MM.1S (cell line): ENCODE measurements around the gene CABP5.
"Not testable (repeated sequence)": the region's sequence is repeated elsewhere in the genome, so short reads cannot be mapped to it uniquely, and the experiment has no call there.

Experiments
- DNase-seq: peaks from one replicate; pipeline ENCODE4 v3.0.0-alpha.2; 2015
- H2AFZ ChIP-seq: fragments of 300-600 bp; sonication (generic); 2 replicates; pipeline ENCODE4 v1.6.0; 2016; ENCODE audit warnings: antibody characterized with exemption, low read length
- H3F3A ChIP-seq: fragments of 300-600 bp; sonication (generic); 2 replicates; pipeline ENCODE4 v1.6.1; 2016; ENCODE audit warnings: mild to moderate bottlenecking, antibody characterized with exemption, low read length, moderate library complexity, mixed read lengths; ENCODE audit not compliant: insufficient read depth
- H3K27ac ChIP-seq: fragments of 300-600 bp; sonication (generic); 2 replicates; pipeline ENCODE4 v1.5.1; 2016; ENCODE audit warnings: mild to moderate bottlenecking, low read length
- H3K27me3 ChIP-seq: fragments of 300-600 bp; sonication (generic); replicated peaks from 2 replicates; pipeline ENCODE4 v1.6.0; 2016; ENCODE audit warnings: low read length; ENCODE audit not compliant: insufficient read depth
- H3K36me3 ChIP-seq: fragments of 300-600 bp; sonication (generic); replicated peaks from 2 replicates; pipeline ENCODE4 v1.6.1; 2016; ENCODE audit warnings: mild to moderate bottlenecking, low read length, mixed read lengths; ENCODE audit not compliant: insufficient read depth
- H3K4me1 ChIP-seq: fragments of 300-600 bp; sonication (generic); 2 replicates; pipeline ENCODE4 v1.6.1; 2016; ENCODE audit warnings: low read length, mixed read lengths
- H3K4me2 ChIP-seq: fragments of 300-600 bp; sonication (generic); 2 replicates; pipeline ENCODE4 v1.6.0; 2016; ENCODE audit warnings: low read depth, low read length
- H3K4me3 ChIP-seq: fragments of 300-600 bp; sonication (generic); 2 replicates; pipeline ENCODE4 v1.5.1; 2016; ENCODE audit warnings: low read length, mixed read lengths
- H3K79me2 ChIP-seq: fragments of 300-600 bp; sonication (generic); 2 replicates; pipeline ENCODE4 v1.6.1; 2016; ENCODE audit warnings: mixed run types, low read length, mixed read lengths
- H3K9ac ChIP-seq: fragments of 300-600 bp; sonication (generic); 2 replicates; pipeline ENCODE4 v1.6.1; 2016; ENCODE audit warnings: low read length, mixed read lengths
- H3K9me2 ChIP-seq: fragments of 300-600 bp; sonication (generic); replicated peaks from 2 replicates; pipeline ENCODE4 v1.6.1; 2016; ENCODE audit warnings: mild to moderate bottlenecking, low read length, mixed read lengths; ENCODE audit not compliant: insufficient read depth
- H3K9me3 ChIP-seq: fragments of 300-600 bp; sonication (generic); replicated peaks from 2 replicates; pipeline ENCODE4 v1.6.1; 2016; ENCODE audit warnings: mild to moderate bottlenecking, low read length, mixed read lengths; ENCODE audit not compliant: insufficient read depth
- H4K20me1 ChIP-seq: fragments of 300-600 bp; sonication (generic); 2 replicates; pipeline ENCODE4 v1.6.1; 2016; ENCODE audit warnings: mild to moderate bottlenecking, low read length, moderate library complexity, mixed read lengths; ENCODE audit not compliant: insufficient read depth
- CTCF ChIP-seq: fragments of 300-600 bp; sonication (generic); IDR thresholded peaks from 2 replicates; pipeline ENCODE4 v1.5.1; 2016; ENCODE audit warnings: antibody characterized with exemption, low read length, mixed read lengths
- EZH2 ChIP-seq: fragments of 300-600 bp; sonication (generic); optimal IDR thresholded peaks from 2 replicates; pipeline ENCODE3; 2017; ENCODE audit warnings: low read depth, mild to moderate bottlenecking, antibody characterized with exemption, low read length, mixed read lengths
- EZH2phosphoT487 ChIP-seq: fragments of 300-600 bp; sonication (generic); IDR thresholded peaks from 2 replicates; pipeline ENCODE4 v1.6.1; 2018; ENCODE audit warnings: antibody characterized with exemption, low read length

CABP5 gene

GRCh38 chr19:48043675-48044258, at the start of gene CABP5:
Gene CABP5 (minus strand): TSS chr19:48044079. CDS start chr19:48043922, 157 bp downstream.
- peaks cover 76% of the 10 kb centered on the region for H3K27me3 ChIP-seq
- no peaks in the 10 kb centered on the region; the same call in 1 of the 2 replicates for H4K20me1 ChIP-seq
- no peak within 1 kb of the TSS for H3K27ac ChIP-seq
- H3K4me2 ChIP-seq: no peak within 1 kb of the TSS
- TF ChIP-seq CTCF (no peak), EZH2phosphoT487 (no peak), EZH2 (no peak)
- no peak within 1 kb of the TSS for H3K4me3 ChIP-seq
- no peak within 1 kb of the TSS for H3K9ac ChIP-seq
- H3K9me3 ChIP-seq: no peaks in the 10 kb centered on the region
- no peak within 1 kb of the TSS for H2AFZ ChIP-seq
- H3K36me3 ChIP-seq: no peaks in the 10 kb centered on the region
- no peaks in the 10 kb centered on the region for H3F3A ChIP-seq
- DNase-seq: no peak
- no peaks in the 10 kb centered on the region for H3K9me2 ChIP-seq
- H3K79me2 ChIP-seq: no peaks in the 10 kb centered on the region
- H3K4me1 ChIP-seq: no peaks in the 10 kb centered on the region

GRCh38 chr19:48091111-48091718, 47.3 kb upstream of the CABP5 start:
- not testable (repeated sequence) for H3K9ac ChIP-seq

GRCh38 chr19:48090281-48090802, 46.5 kb upstream of the CABP5 start:
- no peaks in the 10 kb centered on the region for H4K20me1 ChIP-seq
- H3K4me2 ChIP-seq: no peak overlapping the region
- no peaks in the 10 kb centered on the region for H3K79me2 ChIP-seq
- H3K9me3 ChIP-seq: no peaks in the 10 kb centered on the region
- no peaks in the 10 kb centered on the region for H3K36me3 ChIP-seq
- H3K27me3 ChIP-seq: peaks cover 22% of the 10 kb centered on the region
- H3F3A ChIP-seq: no peaks in the 10 kb centered on the region
- H2AFZ ChIP-seq: no peak overlapping the region
- DNase-seq: no peak
- no peak overlapping the region for H3K9ac ChIP-seq
- no peak overlapping the region for H3K4me3 ChIP-seq
- no peak for TF ChIP-seq EZH2phosphoT487
- no peak for TF ChIP-seq CTCF
- TF ChIP-seq EZH2: no peak
- H3K9me2 ChIP-seq: no peaks in the 10 kb centered on the region
- no peak overlapping the region for H3K27ac ChIP-seq
- H3K4me1 ChIP-seq: no peaks in the 10 kb centered on the region

More at GRCh38 chr19:48091111-48091718, 47.3 kb upstream of the CABP5 start:
- DNase-seq, H3K79me2 ChIP-seq, H3K9me2 ChIP-seq, H3K4me3 ChIP-seq, H2AFZ ChIP-seq, H4K20me1 ChIP-seq, H3K36me3 ChIP-seq, H3K4me1 ChIP-seq, H3K27ac ChIP-seq, H3K9me3 ChIP-seq, H3K4me2 ChIP-seq, H3F3A ChIP-seq: not testable (repeated sequence)
- peaks cover 25% of the 10 kb centered on the region for H3K27me3 ChIP-seq

GRCh38 chr19:48088991-48089390, 45.1 kb upstream of the CABP5 start:
- not testable (repeated sequence) for DNase-seq, H3K9me2 ChIP-seq

More at GRCh38 chr19:48088991-48089390, 45.1 kb upstream of the CABP5 start:
- H3K27me3 ChIP-seq: peaks cover 14% of the 10 kb centered on the region
- not testable (repeated sequence) for H2AFZ ChIP-seq, H3K4me3 ChIP-seq, H4K20me1 ChIP-seq, H3K4me1 ChIP-seq, H3K27ac ChIP-seq, H3F3A ChIP-seq, H3K79me2 ChIP-seq, H3K9ac ChIP-seq, H3K36me3 ChIP-seq, H3K4me2 ChIP-seq, H3K9me3 ChIP-seq
